Transverse colon (tissue), 4 donors: ENCODE results near the gene GABPB2. TPM values are rescaled to one million over a fixed set of nuclear protein-coding genes. Genes with fewer than 3 reads are reported as not detected.

ENCODE experiments used
- DNase-seq: peaks from one replicate; pipeline ENCODE4 v3.0.0-alpha.2; 2019
- H3K27ac ChIP-seq, 4 donors: fragments of 200-600 bp; sonication (generic); 2 replicates each; pipeline ENCODE4 v1.5.1; 2016 to 2018; ENCODE audit warnings: inconsistent platforms in 4 of 4
- H3K27me3 ChIP-seq: fragments of 200-600 bp; sonication (generic); 2 replicates; pipeline ENCODE4 v1.5.1; 2017; ENCODE audit warnings: inconsistent platforms
- H3K36me3 ChIP-seq, 4 donors: fragments of 200-600 bp; sonication (generic); 2 replicates each; pipeline ENCODE4 v1.5.1; 2017 to 2019; ENCODE audit warnings: inconsistent platforms in 4 of 4
- H3K4me1 ChIP-seq, 4 donors: fragments of 200-600 bp; sonication (generic); 2 replicates each; pipeline ENCODE4 v1.5.1; 2017 to 2020; ENCODE audit warnings: inconsistent platforms in 4 of 4
- H3K4me3 ChIP-seq, 4 donors: fragments of 200-600 bp; sonication (generic); 1 replicate in 1 of 4; 2 replicates in 3 of 4; pipeline versions ENCODE4 v1.5.1 to v1.6.1; 2017 to 2019; ENCODE audit warnings: inconsistent platforms in 4 of 4
- H3K9me3 ChIP-seq, 2 donors: fragments of 200-600 bp; sonication (generic); 2 replicates each; pipeline ENCODE4 v1.5.1; 2017 to 2019; ENCODE audit warnings: inconsistent platforms in 2 of 2
- EP300 ChIP-seq: sonication (generic); formaldehyde crosslinking; IDR thresholded peaks from one replicate; pipeline ENCODE4 v1.6.1; 2017; ENCODE audit warnings: antibody characterized with exemption, low read depth
- POLR2A ChIP-seq: fragments of 450-650 bp; IDR thresholded peaks from one replicate; pipeline ENCODE4 v1.6.1; 2016; ENCODE audit warnings: antibody characterized with exemption, mild to moderate bottlenecking, moderate library complexity
- POLR2AphosphoS5 ChIP-seq, 3 donors: sonication (generic); formaldehyde crosslinking; IDR thresholded peaks; one replicate each; pipeline ENCODE4 v1.6.1; 2016; ENCODE audit warnings: antibody characterized with exemption in 3 of 3
- WGBS, 2 donors: methylation state at CpG; one replicate each; pipeline ENCODE4 v1.1.5; 2018; ENCODE audit warnings: low coverage in 1 of 2; 5-methylcytosine and 5-hydroxymethylcytosine counted together
- in situ Hi-C, 4 donors: fragments of 200-750 bp; cut with MboI; loops; one replicate each; pipeline versions ENCODE4 v1.15.0 to v1.15.1; 2017; ENCODE audit warnings: low sequenced_read_pairs in 3 of 4, low pct_ligation_motif_present in 1 of 4, low pct_unique_long_range_greater_than_20kb in 1 of 4
- intact Hi-C: fragments of 100-400 bp; cut with DNase I; formaldehyde crosslinking; loops from one replicate; pipeline ENCODE4 v1.15.1; 2023; ENCODE audit warnings: low total_unique reads
- total RNA-seq, 4 donors: library from RNA; depleted of rRNA; stranded (reverse); fragments of >200 nt; gene quantifications; one replicate each; pipeline ENCODE4 v1.1.0, GENCODE V29; 2016
- TF ChIP-seq, protein P1 (sequence below), 5 experiments: fragments of 200-600 bp in 3 of 5; fragments of 450-650 bp in 2 of 5; sonication (generic) in 3 of 5; IDR thresholded peaks; 1 replicate in 2 of 5; 2 replicates in 3 of 5; pipeline ENCODE4 v1.5.1; 2016 to 2017; ENCODE audit warnings: antibody characterized with exemption in 5 of 5, inconsistent platforms in 3 of 5, mild to moderate bottlenecking in 2 of 5, moderate library complexity in 1 of 5

Gene GABPB2
- total RNA-seq, 4 donors from 2014 or later: 9.6 to 19.8 (median 10.2) TPM

DNA sequence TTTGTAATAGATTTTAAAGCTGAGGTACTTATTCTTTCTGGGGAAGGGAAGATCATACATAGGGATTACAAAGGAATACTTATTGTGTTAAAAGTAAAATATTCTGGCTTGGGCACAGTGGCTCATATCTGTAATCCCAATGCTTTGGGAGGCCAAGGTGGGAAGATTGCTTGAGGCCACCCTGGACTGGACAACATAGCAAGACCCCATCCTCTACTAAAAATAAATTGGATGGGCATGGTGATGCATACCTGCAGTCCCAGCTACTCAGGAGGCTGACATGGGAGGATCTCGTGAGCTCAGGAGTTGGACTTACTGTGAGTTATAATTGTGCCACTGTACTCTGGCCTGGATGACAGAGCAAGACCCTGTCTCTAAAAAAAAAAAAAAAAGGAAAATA is 27.6 kb downstream of the GABPB2 start:
- Histone ChIP-seq H3K36me3 (peaks cover 0 to 11% (median 2%) of the 10 kb centered on the region in 4 donors), H3K27me3 (no peaks in the 10 kb centered on the region), H3K27ac (no peak overlapping the region), H3K4me3 (no peak overlapping the region), H3K9me3 (no peaks in the 10 kb centered on the region), H3K4me1 (no peaks in the 10 kb centered on the region)
- DNase-seq: no peak
- intact Hi-C loops: no loop called here
- WGBS, 2 donors: 100% methylated on average over 1 of the region's 1 CpG
- in situ Hi-C loops: loop anchor here in 2 of 4 donors (5.0 to 10.0 kb wide), 3 partner anchors 57 to 147 kb away; partner anchors contain the start of gene TNFAIP8L2 (in 2 of the 2)
- TF ChIP-seq POLR2A: no peak
- no peak for TF ChIP-seq EP300
- TF ChIP-seq POLR2AphosphoS5 (IDR thresholded peaks at IDR 0.05): no peak
- TF ChIP-seq, protein P1, sequence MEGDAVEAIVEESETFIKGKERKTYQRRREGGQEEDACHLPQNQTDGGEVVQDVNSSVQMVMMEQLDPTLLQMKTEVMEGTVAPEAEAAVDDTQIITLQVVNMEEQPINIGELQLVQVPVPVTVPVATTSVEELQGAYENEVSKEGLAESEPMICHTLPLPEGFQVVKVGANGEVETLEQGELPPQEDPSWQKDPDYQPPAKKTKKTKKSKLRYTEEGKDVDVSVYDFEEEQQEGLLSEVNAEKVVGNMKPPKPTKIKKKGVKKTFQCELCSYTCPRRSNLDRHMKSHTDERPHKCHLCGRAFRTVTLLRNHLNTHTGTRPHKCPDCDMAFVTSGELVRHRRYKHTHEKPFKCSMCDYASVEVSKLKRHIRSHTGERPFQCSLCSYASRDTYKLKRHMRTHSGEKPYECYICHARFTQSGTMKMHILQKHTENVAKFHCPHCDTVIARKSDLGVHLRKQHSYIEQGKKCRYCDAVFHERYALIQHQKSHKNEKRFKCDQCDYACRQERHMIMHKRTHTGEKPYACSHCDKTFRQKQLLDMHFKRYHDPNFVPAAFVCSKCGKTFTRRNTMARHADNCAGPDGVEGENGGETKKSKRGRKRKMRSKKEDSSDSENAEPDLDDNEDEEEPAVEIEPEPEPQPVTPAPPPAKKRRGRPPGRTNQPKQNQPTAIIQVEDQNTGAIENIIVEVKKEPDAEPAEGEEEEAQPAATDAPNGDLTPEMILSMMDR (IDR thresholded peaks at IDR 0.05): no peak

DNA sequence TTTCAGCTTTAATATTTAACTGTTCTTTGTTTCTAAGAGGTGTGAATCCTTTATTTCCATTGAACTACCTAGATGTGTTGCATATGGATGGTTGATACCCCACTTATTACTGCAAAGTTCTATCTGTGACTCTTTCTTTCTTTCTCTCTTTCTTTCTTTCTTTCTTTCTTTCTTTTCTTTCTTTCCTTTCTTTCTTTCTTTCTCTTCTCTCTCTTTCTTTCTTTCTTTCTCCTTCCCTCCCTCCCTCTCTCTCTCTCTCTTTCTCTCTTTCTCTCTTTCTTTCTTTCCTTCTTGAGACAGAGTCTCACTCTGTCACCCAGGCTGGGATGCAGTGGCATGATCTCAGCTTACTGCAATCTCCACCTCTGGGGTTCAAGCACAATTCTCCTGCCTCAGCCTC is 34.1 kb downstream of the GABPB2 start:
- H3K4me1 ChIP-seq: no peaks in the 10 kb centered on the region
- H3K36me3 ChIP-seq: peaks cover 0 to 17% (median 6%) of the 10 kb centered on the region in 4 donors
- in situ Hi-C loops (no loop called here), intact Hi-C loops (loop anchor here (10.0 kb wide), 1 partner anchor 50 kb away; the partner anchor contains the start of gene TNFAIP8L2)
- no peaks in the 10 kb centered on the region for H3K27me3 ChIP-seq
- TF ChIP-seq POLR2AphosphoS5 (IDR thresholded peaks at IDR 0.05): no peak
- no peak for TF ChIP-seq POLR2A
- TF ChIP-seq, protein P1 (IDR thresholded peaks at IDR 0.05): no peak
- TF ChIP-seq EP300: no peak
- DNase-seq: no peak
- H3K27ac ChIP-seq: no peak overlapping the region
- no peak overlapping the region for H3K4me3 ChIP-seq
- no peaks in the 10 kb centered on the region for H3K9me3 ChIP-seq

DNA sequence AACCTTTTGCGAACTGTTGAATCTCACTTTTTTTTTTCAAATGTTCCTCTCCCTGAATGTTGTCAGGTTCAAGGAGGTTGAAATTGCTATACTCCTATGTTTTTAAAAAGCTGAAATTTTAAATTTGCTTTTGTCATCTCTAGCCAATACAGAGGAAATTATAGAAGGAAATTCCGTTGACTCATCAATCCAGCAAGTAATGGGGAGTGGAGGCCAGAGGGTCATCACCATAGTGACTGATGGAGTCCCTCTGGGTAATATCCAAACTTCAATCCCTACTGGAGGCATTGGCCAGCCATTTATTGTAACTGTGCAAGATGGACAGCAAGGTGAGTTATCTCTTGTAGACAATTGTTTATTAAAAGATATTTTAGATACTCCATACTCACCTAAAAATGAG is 36.3 kb downstream of the GABPB2 start:
- H3K36me3 ChIP-seq: peaks cover 0 to 17% (median 6%) of the 10 kb centered on the region in 4 donors
- in situ Hi-C loops: no loop called here
- intact Hi-C loops: loop anchor here (10.0 kb wide), 1 partner anchor 48 kb away; the partner anchor contains the start of gene TNFAIP8L2

DNA sequence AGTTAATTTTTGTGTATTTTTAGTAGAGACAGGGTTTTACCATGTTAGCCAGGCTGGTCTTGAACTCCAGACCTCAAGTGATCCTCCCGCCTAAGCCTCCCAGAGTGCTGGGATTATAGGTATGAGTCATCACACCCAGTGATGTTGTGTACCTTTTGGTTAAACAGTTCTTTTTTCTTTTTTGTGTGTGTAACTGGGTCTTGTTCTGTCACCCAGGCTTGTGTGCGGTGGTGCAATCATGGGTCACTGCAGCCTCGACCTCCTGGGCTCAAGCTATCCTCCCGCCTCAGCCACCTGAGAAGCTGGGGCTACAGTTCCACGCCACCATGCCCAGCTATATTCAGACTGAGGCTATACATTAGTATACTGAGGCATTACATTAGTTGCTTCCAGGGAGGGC is 37.8 kb downstream of the GABPB2 start:
- Histone ChIP-seq H3K27me3 (no peaks in the 10 kb centered on the region), H3K4me1 (no peaks in the 10 kb centered on the region), H3K27ac (no peak overlapping the region), H3K36me3 (peaks cover 0 to 17% (median 6%) of the 10 kb centered on the region in 4 donors), H3K9me3 (no peaks in the 10 kb centered on the region), H3K4me3 (no peak overlapping the region)
- in situ Hi-C loops: no loop called here
- TF ChIP-seq POLR2A: no peak
- TF ChIP-seq, protein P1 (IDR thresholded peaks at IDR 0.05): no peak
- TF ChIP-seq POLR2AphosphoS5 (IDR thresholded peaks at IDR 0.05): no peak
- TF ChIP-seq EP300: no peak
- intact Hi-C loops: loop anchor here (10.0 kb wide), 1 partner anchor 46 kb away; the partner anchor contains the start of gene TNFAIP8L2
- WGBS, 2 donors: 94% methylated on average over 5 of the region's 5 CpGs; no CpG with 5 or more reads in 1 of the 2 donors
- DNase-seq: no peak

More for the DNA sequence above, 36.3 kb downstream of the GABPB2 start:
- H3K4me3 ChIP-seq: no peak overlapping the region
- no peak overlapping the region for H3K27ac ChIP-seq
- H3K27me3 ChIP-seq: no peaks in the 10 kb centered on the region
- H3K4me1 ChIP-seq: no peaks in the 10 kb centered on the region
- no peak for DNase-seq
- 73% methylated on average over 2 of the region's 2 CpGs for WGBS, 2 donors
- no peaks in the 10 kb centered on the region for H3K9me3 ChIP-seq
- TF ChIP-seq EP300 (no peak), POLR2A (no peak)

DNA sequence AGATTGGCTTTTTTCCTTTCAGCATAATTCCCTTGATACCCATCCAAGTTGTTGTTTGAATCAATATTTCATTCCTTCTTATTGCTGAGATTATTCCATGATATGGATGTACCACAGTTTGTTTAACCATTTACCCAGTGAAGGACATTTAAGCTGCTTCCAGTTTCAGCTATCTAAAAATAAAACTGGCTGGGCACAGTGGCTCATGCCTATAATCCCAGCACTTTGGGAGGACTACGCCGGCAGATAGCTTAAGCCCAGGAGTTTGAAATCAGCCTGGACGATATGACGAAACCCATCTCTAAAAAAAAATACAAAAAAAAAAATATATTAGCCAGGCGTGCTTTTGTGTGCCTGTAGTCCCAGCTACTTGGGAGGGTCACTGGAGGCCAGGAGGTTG is 43.3 kb downstream of the GABPB2 start:
- Histone ChIP-seq H3K27me3 (no peaks in the 10 kb centered on the region), H3K27ac (no peak overlapping the region), H3K9me3 (no peaks in the 10 kb centered on the region), H3K36me3 (peaks cover 0 to 12% (median 4%) of the 10 kb centered on the region in 4 donors), H3K4me3 (no peak overlapping the region), H3K4me1 (no peaks in the 10 kb centered on the region)
- TF ChIP-seq EP300 (no peak), POLR2A (no peak)
- TF ChIP-seq, protein P1 (IDR thresholded peaks at IDR 0.05): no peak
- in situ Hi-C loops: no loop called here
- intact Hi-C loops: no loop called here
- WGBS, 2 donors: 97% methylated on average over 5 of the region's 5 CpGs; no CpG with 5 or more reads in 1 of the 2 donors
- no peak for DNase-seq
